ENCODE results near the gene LGALS9. TPM values are rescaled to one million over a fixed set of nuclear protein-coding genes. Genes with fewer than 3 reads are reported as not detected.
"Not testable (repeated sequence)": the region's sequence is repeated elsewhere in the genome, so short reads cannot be mapped to it uniquely, and the experiment has no call there.

The LGALS9 gene
- total RNA-seq, 1 experiment from 2014 or later: 1.6 TPM

DNA sequence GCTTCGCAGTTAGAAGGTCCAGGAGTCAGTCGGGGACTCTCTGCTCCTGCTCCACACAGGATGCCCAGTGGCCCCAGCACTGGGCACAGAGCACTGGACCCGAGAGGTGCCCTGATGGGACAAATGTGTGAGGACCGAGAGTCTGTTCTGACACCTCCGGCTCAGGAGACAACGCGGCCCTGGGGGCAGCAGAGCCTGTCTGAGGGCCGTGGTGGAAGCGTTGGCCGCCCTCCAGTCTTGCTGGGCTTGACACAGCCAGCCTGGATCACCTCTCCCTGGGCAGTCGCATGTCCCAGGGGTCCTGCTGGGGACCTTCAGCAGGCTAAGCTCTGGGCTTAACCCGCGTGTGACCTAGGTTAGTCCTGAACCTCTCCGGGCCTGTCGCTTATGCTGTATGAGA, 23.1 kb downstream of the LGALS9 start:
- intact Hi-C loops (cut with micrococcal nuclease; ENCODE audit: unreplicated experiment): loop anchor here (1.0 to 10.0 kb wide), 3 partner anchors 51 to 231 kb away; no protein-coding TSS in a partner anchor
- in situ Hi-C loops (cut with HindIII; ENCODE audit: low pct_unique_long_range_greater_than_20kb, low sequenced_read_pairs): no loop called here
- no peak overlapping the region for H3K27ac ChIP-seq (ENCODE audit: low read length)
- BruUV-seq (replicated peaks): no TSS peak
- H3K4me3 ChIP-seq (ENCODE audit: low read depth in 2 of 2, low read length in 2 of 2): no peak overlapping the region
- no peaks in the 10 kb centered on the region for H3K9me3 ChIP-seq (ENCODE audit: control insufficient read depth, insufficient read depth, low read depth, low read length)
- TF ChIP-seq POLR2AphosphoS5 (IDR thresholded peaks at IDR 0.05; ENCODE audit: low read depth, low read length) (no peak), REST (IDR thresholded peaks at IDR 0.05; ENCODE audit: insufficient read depth in 1 of 2, low read depth in 2 of 2, low read length in 1 of 2) (no peak), TCF7L2 (IDR thresholded peaks at IDR 0.05; ENCODE audit: low read depth, low read length) (no peak), SIN3A (IDR thresholded peaks at IDR 0.05; ENCODE audit: borderline replicate concordance, insufficient read depth, low read depth, low read length) (no peak)
- TF ChIP-seq, protein P1, sequence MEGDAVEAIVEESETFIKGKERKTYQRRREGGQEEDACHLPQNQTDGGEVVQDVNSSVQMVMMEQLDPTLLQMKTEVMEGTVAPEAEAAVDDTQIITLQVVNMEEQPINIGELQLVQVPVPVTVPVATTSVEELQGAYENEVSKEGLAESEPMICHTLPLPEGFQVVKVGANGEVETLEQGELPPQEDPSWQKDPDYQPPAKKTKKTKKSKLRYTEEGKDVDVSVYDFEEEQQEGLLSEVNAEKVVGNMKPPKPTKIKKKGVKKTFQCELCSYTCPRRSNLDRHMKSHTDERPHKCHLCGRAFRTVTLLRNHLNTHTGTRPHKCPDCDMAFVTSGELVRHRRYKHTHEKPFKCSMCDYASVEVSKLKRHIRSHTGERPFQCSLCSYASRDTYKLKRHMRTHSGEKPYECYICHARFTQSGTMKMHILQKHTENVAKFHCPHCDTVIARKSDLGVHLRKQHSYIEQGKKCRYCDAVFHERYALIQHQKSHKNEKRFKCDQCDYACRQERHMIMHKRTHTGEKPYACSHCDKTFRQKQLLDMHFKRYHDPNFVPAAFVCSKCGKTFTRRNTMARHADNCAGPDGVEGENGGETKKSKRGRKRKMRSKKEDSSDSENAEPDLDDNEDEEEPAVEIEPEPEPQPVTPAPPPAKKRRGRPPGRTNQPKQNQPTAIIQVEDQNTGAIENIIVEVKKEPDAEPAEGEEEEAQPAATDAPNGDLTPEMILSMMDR (IDR thresholded peaks at IDR 0.05): no peak
- no peaks in the 10 kb centered on the region for H3K4me1 ChIP-seq (ENCODE audit: control insufficient read depth, insufficient read depth, low read length)
- ATAC-seq (peak; percentile 15; the same call in 1 of the 2 replicates), DNase-seq (ENCODE audit: low read depth, low spot score) (no peak)
- POLR2A ChIA-PET: no interaction called here
- H3K27me3 ChIP-seq (ENCODE audit: control insufficient read depth, insufficient read depth, low read length): no peaks in the 10 kb centered on the region
- H3K36me3 ChIP-seq (ENCODE audit: control insufficient read depth, insufficient read depth, low read length): no peaks in the 10 kb centered on the region
- CTCF ChIA-PET: interaction anchor here (0.6 to 5.1 kb wide), 9 partner anchors 11 to 231 kb away, joined by 3 to 42 read pairs (median 4); no protein-coding TSS in a partner anchor

GRCh38 chr17:27654654-27655524, 23.9 kb downstream of the LGALS9 start:
- Histone ChIP-seq H3K4me3 (ENCODE audit: low read depth in 2 of 2, low read length in 2 of 2) (no peak overlapping the region), H3K36me3 (ENCODE audit: control insufficient read depth, insufficient read depth, low read length) (no peaks in the 10 kb centered on the region), H3K27ac (ENCODE audit: low read length) (no peak overlapping the region), H3K4me1 (ENCODE audit: control insufficient read depth, insufficient read depth, low read length) (no peaks in the 10 kb centered on the region), H3K9me3 (ENCODE audit: control insufficient read depth, insufficient read depth, low read depth, low read length) (no peaks in the 10 kb centered on the region), H3K27me3 (ENCODE audit: control insufficient read depth, insufficient read depth, low read length) (no peaks in the 10 kb centered on the region)
- TF ChIP-seq SIN3A (IDR thresholded peaks at IDR 0.05; ENCODE audit: borderline replicate concordance, insufficient read depth, low read depth, low read length) (no peak), TCF7L2 (IDR thresholded peaks at IDR 0.05; ENCODE audit: low read depth, low read length) (no peak), REST (IDR thresholded peaks at IDR 0.05; ENCODE audit: insufficient read depth in 1 of 2, low read depth in 2 of 2, low read length in 1 of 2) (no peak)
- TF ChIP-seq, protein P1 (IDR thresholded peaks at IDR 0.05): peak; percentile 98
- intact Hi-C loops (cut with micrococcal nuclease; ENCODE audit: unreplicated experiment) (loop anchor here (1.0 to 10.0 kb wide), 3 partner anchors 52 to 230 kb away; no protein-coding TSS in a partner anchor), in situ Hi-C loops (cut with HindIII; ENCODE audit: low pct_unique_long_range_greater_than_20kb, low sequenced_read_pairs) (no loop called here)
- ChIA-PET POLR2A (no interaction called here), CTCF (interaction anchor here (0.5 to 5.1 kb wide), 13 partner anchors 10 to 230 kb away, joined by 3 to 42 read pairs (median 4); no protein-coding TSS in a partner anchor)
- DNase-seq (ENCODE audit: low read depth, low spot score) (peak; percentile 38), ATAC-seq (peak; percentile 92)
- BruUV-seq (replicated peaks): no TSS peak

- CTCF ChIA-PET: interaction anchor here (1.0 to 5.1 kb wide), 6 partner anchors 9 to 229 kb away, joined by 3 to 42 read pairs (median 4); no protein-coding TSS in a partner anchor
- BruUV-seq (replicated peaks); H3K27me3 ChIP-seq (ENCODE audit: control insufficient read depth, insufficient read depth, low read length); POLR2A ChIA-PET; in situ Hi-C loops (cut with HindIII; ENCODE audit: low pct_unique_long_range_greater_than_20kb, low sequenced_read_pairs); ATAC-seq; H3K4me1 ChIP-seq (ENCODE audit: control insufficient read depth, insufficient read depth, low read length); H3K9me3 ChIP-seq (ENCODE audit: control insufficient read depth, insufficient read depth, low read depth, low read length); H3K36me3 ChIP-seq (ENCODE audit: control insufficient read depth, insufficient read depth, low read length); DNase-seq (ENCODE audit: low read depth, low spot score); H3K27ac ChIP-seq (ENCODE audit: low read length); H3K4me3 ChIP-seq (ENCODE audit: low read depth in 2 of 2, low read length in 2 of 2): not testable (repeated sequence)
- intact Hi-C loops (cut with micrococcal nuclease; ENCODE audit: unreplicated experiment): loop anchor here (2.0 to 10.0 kb wide), 2 partner anchors 53 to 229 kb away; no protein-coding TSS in a partner anchor
These were observed 24.6 kb downstream of the LGALS9 start for GRCh38 chr17:27655525-27656111.

All from Panc1 (cell line).